IPS DF 4.7 (cell line): ENCODE results near the gene MYO1C.
"Not testable (repeated sequence)": the region's sequence is repeated elsewhere in the genome, so short reads cannot be mapped to it uniquely, and the experiment has no call there.

Experiments used
- DNase-seq: peaks from one replicate; pipeline ENCODE4 v3.0.0-alpha.2; 2013; ENCODE audit warnings: low spot score; ENCODE audit errors: extremely low read depth

Gene MYO1C

DNA sequence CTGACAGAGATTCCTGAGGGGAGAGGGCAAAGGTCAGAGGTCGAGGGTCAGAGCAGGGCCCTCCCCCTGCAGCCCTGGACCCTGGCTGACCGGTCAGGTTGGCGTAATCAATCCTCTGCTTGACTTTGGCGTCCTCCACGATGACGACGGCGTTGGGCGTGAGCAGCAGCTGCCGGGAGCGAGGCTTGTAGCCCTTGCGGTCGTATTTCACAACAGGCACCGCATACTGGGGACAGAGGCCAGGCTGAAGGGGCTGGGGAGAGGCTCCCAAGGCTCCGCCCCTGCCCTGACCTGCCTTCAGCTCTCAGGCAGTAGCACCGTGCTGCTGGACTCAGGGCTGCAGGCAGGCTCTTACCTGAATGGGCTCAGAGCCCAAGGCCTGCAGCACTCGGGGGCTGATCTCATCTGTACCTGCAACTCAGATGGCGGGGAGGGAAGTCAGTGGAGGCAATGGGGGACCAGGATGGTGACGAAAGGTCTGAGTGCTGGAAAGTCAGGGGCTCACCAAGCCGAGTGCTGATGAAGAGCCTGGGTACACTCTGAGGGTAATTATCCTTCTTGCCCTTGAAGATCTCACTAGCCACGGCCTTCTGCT is 24.5 kb downstream of the MYO1C start:
- no peak for DNase-seq

DNA sequence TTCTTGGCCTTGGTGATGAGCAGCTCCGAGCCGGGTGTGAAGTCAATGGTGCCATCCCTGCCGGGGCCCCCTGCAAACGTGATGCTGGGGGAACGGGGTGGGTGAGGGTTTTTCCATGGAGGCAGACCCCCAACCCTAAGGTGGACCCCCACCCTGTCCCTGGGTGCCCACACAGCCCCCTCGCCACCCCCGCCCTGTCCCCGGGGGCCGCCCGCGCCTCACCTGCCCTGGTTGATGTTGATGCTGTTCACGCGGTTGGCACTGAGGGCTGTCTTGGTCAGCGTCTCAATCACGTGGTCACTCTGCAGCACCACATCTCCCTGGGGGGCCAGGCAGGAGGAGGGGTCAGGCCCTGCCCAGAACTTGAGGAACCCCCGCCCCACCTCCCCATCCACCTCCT is 25.2 kb downstream of the MYO1C start:
- DNase-seq: no peak

DNA sequence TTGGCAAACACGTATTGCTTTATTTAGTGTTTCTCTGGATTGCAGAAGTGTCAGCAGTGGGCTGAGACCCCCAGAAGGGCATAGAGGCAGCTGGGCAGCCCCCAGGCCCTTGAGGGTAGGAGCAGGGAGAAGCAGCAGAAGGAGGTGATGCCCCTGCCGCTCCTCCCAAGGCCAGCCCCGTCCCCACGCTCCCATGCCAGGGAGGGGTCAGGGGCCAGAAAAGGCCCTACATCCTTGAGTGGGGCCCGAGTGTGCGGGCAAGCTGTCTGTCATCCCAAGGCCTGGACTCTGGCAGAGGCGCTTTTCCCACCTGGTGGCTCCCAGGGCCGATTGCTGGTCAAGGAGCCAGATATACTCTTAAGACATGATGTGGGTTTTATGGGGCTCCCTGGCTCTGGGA is 28.3 kb downstream of the MYO1C start:
- DNase-seq: no peak

DNA sequence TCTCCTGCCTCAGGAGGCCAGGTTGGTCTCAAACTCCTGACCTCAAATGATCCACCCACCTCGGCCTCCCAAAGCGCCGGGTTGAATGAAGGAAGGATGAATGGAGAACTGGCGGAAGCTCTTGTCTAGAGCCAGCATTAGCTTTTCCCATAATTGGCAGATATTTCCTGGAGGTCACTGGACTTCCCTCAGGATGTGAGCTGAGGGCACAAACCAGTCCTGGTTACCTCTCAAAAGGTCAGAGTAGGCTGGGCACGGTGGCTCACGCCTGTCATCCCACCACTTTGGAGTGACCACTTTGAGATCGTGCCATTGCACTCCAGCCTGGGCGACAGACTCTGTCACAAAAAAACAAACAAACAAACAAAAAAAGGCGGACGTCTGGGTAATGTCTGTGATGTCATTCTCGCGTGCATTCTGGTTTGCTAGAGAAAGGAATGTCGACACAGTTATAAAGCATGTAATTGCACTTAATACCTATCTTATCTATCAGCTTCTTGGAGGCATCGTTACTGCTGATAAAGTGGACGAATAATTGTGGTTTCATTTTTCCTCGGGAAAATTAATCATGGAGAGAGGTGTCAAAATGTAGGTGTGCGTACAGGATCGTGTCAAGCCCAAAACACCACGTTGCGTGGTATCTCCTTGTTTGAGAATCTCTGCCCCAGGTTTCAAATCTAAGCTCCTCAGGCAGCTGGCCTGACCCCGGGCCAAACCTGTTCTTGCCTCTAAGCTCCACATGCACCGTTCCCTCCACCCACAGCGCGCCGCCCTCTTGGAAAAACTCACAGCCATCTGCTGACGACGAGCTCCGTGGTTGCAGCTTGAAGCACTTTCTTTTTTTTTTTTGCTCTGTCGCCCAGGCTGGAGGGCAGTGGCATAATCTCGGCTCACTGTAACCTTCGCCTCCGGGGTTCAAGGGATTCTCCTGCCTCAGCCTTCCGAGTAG is 30.0 kb downstream of the MYO1C start:
- DNase-seq: no peak

DNA sequence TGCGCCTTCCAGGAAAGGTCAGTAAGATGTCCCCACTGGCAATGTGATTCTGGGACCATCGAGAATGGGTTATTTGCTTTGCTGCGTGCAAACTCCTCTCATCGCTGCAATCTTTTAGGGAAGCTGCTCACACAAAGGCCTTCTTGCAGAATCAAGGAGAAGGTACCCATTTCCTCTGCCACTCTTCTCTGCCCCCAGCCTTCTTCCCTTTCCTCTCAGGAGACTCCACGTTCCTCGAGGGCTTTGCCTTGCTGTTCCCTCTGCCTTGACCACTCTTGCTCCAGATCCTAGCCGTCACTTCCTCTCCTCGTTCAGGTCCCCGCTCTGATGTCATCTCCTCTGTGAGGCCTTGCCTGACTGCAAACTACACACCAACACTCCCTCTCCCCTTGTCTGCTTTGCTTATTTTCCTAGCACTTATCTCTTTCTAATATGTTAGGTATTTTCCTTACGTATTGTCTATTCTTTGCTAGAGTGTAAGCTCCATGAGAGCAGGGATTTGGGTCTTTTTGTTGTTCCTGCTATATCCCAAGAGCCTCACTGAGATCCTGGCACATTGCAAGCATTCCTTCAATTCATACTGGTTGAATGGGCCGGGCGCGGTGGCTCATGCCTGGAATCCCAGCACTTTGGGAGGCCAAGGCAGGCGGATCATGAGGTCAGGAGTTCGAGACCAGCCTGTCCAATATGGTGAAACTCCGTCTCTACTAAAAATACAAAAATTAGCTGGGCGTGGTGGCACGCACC is 31.1 kb downstream of the MYO1C start:
- no peak for DNase-seq

DNA sequence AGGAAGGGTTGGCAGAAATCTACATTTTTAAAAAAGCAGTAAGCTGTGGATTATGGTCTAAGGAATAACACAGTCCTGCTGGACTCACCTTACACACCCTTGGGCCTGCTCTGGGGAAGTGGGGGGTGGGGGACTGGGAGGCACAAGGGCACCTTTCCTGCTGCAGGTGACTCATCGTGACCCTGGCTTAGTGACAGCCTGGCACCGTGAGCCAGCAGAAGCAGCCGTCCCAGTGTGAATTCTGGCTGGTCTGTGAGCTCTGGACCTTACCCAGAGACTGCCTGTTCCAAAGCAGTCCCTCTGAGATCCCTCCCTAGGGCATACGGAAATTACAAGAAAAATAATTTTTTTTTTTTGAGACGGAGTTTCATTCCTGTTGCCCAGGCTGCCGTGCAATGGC is 32.3 kb downstream of the MYO1C start:
- DNase-seq: no peak

DNA sequence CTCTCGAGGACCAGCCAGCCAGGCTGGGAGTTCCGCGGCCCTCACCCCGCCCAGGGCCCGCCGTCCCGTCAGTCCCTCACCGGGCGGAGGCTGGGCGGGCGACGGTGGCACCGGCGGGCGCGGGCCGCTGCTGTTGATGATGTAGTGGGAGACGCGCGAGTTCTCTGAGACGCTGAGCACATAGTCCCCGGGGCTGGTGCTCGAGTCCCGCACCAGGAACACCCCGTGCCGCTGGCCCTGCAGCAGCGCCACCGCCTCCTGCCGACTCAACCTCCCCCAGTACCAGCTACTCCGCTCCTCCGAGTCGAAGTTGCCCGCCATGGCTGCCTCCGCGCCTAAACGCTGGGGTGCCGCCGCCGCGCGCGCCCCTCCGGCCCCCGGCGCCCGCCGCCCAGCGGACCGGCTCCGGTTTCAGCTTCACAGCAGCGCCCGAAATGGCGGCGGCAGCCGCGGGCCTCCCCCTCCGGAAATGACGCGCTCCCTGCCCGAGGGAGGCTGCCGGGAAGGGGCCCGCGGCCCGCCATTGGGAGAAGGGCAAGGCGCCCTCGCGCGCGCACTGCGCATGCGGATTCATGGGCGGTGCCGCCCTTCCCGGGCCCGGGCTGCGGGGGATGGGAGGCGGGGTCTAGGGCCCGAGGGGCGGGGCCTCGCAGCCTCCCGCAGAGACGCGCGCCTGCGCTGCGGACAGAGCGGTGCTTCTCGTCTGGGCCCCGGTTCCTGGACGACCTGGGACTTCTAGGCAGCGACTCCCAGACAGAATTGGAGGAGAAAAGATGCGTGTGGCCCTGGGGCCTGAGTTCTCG is 36.5 kb downstream of the MYO1C start, which contains the start of gene CRK:
CRK (minus strand) TSS at position 436 of the 803 bp plus-strand sequence; CDS start at position 321, 115 bp downstream.
- peak; percentile 64 for DNase-seq

DNA sequence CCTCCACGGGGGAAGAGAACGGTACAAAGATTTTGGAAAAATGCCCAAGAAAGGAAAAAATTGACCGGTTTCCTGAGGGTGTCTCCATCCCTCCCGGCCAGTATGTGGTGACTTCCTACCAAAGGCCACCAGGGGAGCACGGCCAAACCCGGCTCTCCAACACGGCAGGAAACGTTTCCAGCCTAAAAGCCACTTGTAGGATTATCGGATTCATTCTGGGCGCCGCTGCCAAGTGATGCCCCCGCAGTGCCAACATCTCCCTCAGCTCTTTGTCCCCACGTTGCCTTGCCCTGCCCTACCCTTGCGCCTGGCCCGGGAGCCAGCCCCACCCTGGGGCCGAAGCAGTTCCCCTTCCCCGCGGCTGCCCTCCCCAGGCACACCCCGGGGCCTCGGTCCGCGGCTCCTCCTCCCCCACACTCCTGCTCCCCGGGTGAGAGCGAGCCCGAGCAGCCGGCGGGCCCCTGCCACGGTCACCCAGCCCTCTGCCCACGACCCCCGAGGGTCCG is 37.1 kb downstream of the MYO1C start:
- no peak for DNase-seq

DNA sequence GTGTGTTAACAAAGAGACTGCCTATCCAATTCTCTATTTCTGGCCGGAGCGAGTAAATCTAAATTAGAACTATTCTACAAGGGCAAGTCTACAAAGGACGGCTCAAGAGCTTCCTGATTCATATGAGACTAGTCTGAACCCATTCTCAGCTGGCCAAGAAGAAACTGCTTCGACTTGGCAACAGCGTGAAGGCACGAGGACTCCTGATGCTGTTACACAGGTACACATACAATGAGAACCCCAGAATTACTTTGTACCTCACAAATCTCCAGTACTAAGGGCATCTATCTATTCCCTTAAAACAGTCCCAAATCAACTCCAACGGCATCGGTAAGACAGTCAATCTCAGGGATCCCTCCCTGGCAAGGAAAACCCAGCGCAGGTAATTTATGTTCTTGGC is 37.9 kb downstream of the MYO1C start:
- DNase-seq: no peak

DNA sequence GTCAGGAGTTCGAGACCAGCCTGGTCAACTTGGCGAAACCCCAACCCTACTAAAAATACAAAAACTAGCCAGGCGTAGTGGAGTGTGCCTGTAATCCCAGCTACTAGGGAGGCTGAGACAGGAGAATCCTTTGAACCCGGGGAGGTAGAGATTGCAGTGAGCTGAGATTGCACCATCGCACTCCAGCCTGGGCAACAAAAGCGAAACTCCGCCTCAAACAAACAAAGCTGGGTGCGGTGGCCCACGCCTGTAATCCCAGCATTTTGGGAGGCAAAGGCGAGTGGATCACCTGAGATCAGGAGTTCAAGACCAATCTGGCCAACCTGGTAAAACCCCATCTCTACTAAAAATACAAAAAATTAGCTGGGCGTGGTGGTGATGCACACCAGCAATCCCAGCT is 38.8 kb downstream of the MYO1C start:
- DNase-seq: not testable (repeated sequence)

DNA sequence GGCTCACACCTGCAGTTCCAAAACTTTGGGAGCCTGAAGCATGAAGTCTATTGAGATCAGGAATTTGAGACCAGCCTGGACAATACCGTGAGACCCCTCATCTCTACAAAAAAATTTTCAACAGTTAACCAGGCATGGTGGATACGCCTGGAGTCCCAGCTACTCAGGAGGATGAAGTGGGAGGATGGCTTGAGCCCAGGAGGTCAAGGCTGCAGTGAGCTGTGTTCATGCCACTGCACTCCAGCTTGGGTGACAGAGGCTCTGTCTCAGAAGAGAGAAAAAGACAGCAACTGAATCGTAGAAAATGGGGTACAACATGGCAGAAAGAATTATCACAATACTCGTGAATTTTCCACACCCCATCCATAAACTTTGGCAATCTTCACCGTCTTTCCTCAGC is 39.6 kb downstream of the MYO1C start:
- DNase-seq: no peak

DNA sequence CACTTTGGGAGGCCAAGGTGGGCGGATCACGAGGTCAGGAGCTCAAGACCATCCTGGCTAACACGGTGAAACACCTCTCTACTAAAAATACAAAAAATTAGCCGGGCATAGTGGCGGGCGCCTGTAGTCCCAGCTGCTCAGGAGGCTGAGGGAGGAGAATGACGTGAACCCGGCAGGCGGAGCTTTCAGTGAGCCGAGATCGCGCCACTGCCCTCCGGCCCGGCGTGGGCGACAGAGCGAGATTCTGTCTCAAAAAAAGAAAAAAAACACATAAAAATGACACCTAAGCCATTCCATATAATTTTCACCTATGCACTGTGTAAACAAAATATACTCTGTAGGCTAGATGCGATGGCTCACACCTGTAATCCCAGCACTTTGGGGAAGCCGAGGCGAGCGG is 42.2 kb downstream of the MYO1C start:
- DNase-seq: not testable (repeated sequence)

DNA sequence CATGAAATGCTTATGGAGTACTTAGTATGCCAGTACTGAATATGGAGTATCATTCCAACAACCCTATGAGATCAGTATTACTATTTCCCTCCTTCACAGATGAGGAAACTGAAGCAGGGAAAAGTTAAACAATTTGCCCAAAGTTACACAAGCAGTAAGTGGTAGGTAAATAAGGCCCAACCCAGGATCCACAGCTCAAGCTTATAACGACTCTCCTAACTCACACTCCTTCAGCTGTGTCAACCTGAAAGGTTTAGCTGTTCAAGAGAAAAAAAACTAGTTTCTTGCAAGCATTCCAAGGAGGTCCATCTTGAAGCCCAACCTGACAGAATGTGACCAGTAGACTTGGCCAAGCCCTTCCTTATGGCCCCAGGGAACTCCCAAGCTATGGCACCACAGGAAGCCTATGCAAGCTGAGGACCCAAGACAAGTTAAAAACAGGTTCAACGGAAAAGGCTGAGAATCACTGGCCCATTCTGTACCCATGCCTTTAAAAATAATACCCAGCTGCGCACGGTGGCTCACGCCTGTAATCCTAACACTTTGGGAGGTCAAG is 43.0 kb downstream of the MYO1C start:
- DNase-seq: no peak

DNA sequence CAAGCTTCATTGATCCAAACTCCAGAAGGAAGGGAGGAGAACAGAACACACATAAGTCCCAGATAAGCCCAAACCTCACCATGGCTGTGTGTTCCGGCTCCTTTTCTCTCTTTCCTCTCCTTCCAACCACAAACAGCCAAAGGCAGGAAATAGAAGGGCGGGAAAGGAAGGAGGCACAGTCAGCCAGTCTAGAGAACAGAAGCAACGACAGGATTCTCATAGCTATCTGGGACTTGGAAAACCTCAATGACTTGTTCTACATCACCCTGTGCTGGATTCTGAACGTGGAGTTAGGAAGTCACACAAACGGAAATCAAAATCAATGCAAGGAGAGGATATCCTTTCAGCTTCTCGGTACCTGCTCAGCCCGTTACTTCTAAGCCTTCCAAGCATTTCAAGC is 45.4 kb downstream of the MYO1C start:
- DNase-seq: no peak

DNA sequence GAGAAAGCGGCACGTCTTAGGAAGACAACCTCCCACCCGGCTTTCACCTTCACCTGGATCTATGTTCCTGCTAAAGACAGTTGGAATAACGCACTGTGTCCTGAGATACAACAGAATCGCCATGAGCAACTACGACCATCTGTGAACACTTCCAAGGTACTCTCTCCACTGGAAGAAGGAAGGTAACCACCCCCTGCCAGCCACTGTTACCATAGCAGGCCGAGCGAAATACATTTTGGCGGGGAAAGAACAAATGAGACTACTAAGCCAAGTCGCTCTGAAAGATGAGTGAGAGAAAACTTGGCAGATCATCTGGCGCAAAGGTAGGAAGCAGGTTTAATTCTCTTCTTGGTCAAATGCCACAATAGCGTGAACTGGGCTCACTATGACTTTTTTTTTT is 46.3 kb downstream of the MYO1C start:
- no peak for DNase-seq

DNA sequence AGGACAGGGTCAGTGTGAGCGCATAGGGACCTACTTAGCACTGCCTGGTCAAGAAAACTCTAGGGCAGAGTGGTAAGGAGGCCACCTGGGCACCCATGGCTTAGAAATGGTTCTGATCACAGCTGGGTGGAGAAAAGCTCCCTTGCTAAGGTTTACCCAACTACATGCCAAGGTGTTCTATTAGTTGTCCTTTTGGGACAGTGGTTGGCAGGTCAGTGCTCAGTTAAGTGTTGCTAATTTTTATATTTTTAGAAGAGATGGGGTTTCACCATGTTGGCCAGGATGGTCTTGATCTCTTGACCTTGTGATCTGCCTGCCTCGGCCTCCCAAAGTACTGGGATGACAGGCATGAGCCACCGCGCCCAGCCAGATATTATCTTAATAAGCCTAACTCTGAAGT is 46.8 kb downstream of the MYO1C start:
- not testable (repeated sequence) for DNase-seq

DNA sequence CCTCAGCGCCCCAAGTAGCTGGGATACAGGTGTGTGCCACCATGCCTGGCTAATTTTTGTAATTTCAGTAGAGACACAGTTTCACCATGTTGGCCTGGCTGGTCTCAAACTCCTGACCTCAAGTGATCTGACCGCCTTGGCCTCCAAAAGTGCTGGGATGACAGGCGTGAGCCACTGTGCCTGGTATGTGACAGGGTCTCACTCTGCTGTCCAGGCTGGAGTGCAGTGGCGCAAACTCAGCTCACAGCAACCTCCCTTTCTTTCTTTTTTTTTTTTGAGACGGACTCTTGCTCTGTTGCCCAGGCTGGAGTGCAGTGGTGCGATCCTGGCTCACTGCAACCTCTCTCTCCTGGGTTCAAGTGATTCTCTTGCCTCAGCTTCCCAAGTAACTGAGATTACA is 49.8 kb downstream of the MYO1C start:
- not testable (repeated sequence) for DNase-seq

DNA sequence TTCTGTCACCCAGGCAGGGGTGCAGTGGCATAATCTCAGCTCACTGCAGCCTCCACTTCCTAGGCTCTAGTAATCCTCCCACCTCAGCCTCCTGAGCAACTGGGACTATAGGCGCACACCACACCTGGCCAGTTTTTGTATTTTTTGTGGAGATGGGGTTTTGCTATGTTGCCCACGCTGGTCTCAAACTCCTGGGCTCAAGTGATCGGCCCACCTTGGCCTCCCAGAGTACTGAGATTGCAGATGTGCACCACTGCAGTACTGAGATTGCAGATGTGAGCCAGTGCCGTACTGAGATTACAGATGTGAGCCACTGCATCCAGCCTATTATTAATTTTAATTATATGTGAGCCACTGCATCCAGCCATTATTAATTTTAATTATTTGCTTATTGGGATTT is 50.3 kb downstream of the MYO1C start:
- DNase-seq: no peak

DNA sequence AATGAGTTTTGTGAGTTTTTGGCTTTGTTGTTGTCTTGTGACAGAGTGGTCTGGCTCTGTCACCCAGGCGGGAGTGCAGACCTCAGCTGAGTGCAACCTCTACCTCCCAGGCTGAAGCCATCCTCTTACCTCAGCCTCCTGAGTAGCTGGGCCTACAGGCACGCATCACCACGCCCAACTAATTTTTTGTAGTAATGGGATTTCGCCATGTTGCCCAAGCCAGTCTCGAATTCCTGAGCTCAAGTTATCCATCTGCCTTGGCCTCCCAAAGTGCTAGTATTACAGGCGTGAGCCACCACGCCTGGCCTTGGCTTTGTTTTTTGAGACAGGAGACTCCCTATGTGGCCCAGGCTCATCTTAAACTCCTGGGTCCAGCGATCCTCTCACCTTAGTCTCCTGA is 51.6 kb downstream of the MYO1C start:
- DNase-seq: no peak

DNA sequence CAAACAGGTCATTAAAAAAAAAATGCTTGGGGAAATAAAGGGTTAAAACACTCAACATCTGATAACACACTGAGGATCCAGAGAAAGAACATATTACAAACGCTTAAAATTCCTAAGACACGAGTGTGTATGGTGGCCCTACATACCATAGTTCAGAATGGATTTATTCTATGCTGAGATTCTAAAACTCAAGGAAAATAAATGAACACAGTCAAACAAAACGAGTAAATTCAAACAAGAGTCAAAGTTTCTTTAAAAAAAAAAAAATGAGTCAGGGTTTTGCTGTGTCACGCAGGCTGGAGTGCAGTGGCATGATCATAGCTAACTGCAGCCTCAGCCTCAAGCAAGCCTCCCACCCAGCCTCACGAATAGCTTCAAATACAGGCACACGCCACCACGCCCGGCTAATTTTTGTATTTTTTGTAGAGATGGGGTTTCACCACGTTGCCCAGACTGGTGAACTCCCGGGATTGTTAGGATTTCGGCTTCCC is 53.8 kb downstream of the MYO1C start:
- DNase-seq: no peak

DNA sequence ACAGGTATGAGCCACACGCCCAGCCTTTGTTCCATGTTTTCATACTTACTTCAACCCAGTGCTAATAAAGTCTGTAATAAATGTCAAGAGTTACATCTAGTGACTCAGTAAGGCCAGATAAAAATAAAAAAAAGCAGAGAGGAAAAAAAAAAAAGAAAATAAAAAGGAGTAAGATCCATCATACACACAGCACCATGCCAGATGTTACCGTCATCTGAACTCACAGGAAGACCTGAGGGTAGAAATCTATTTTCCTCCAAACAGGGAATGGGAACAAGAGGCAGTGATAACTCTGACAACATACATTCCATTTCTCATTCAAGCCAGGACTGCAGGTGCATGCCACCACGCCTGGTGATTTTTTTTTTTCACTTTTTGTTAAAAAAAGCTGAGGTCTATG is 57.2 kb downstream of the MYO1C start:
- no peak for DNase-seq
